Measurements from ENCODE around the gene EVC. TPM values are rescaled to one million over a fixed set of nuclear protein-coding genes. Genes with fewer than 3 reads are reported as not detected.
A peak's percentile ranks its signal among the peaks of the same experiment; 100 is the strongest.

The EVC gene
- total and polyA plus RNA-seq, 2 donors from 2014 or later = 7.8 to 159 TPM

DNA sequence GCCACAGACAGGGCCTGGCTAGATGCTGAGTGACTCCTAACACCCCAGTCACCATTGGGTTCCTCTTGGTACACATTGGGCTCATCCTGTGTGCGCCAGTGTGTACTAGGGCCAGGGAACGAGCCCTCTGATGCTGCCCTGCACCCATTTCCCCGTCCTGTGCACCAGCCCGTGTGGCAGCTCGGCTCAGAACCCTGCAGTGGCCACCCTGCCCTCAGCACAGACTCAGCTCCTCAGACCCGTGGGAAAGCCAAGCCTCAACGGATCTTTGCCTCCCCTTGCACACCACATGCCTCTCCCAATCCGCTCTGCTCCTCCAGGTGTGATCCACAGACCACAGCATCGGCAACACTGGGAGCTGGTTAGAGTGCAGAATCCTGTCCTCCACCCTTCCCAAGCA lies 38.6 kb downstream of the EVC start:
- H3K27me3 ChIP-seq (ENCODE audit: control insufficient read depth, insufficient read depth, low read length) = no peaks in the 10 kb centered on the region
- H3K4me3 ChIP-seq (ENCODE audit: low read length in 3 of 3) = no peak overlapping the region
- intact Hi-C loops (cut with DNase I) = no loop called here
- DNase-seq (peak in 1 of 5 donors; percentile 11), FAIRE-seq (no peak)
- H3K9ac ChIP-seq (ENCODE audit: low read length in 3 of 3) = no peak overlapping the region
- peaks cover 0 to 34% (median 25%) of the 10 kb centered on the region in 3 donors for H3K4me1 ChIP-seq (ENCODE audit: control insufficient read depth in 2 of 3, insufficient read depth in 2 of 3, low read depth in 1 of 3, low read length in 3 of 3)
- H3K9me3 ChIP-seq (ENCODE audit: control insufficient read depth in 2 of 3, insufficient read depth in 1 of 3, low read length in 3 of 3) = no peaks in the 10 kb centered on the region
- TF ChIP-seq, protein P1, sequence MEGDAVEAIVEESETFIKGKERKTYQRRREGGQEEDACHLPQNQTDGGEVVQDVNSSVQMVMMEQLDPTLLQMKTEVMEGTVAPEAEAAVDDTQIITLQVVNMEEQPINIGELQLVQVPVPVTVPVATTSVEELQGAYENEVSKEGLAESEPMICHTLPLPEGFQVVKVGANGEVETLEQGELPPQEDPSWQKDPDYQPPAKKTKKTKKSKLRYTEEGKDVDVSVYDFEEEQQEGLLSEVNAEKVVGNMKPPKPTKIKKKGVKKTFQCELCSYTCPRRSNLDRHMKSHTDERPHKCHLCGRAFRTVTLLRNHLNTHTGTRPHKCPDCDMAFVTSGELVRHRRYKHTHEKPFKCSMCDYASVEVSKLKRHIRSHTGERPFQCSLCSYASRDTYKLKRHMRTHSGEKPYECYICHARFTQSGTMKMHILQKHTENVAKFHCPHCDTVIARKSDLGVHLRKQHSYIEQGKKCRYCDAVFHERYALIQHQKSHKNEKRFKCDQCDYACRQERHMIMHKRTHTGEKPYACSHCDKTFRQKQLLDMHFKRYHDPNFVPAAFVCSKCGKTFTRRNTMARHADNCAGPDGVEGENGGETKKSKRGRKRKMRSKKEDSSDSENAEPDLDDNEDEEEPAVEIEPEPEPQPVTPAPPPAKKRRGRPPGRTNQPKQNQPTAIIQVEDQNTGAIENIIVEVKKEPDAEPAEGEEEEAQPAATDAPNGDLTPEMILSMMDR (IDR thresholded peaks at IDR 0.05; ENCODE audit: borderline replicate concordance, extremely low read depth, insufficient read depth) = no peak
- no peak overlapping the region for H3K27ac ChIP-seq (ENCODE audit: low read depth in 2 of 2, low read length in 2 of 2)
- H3K36me3 ChIP-seq (ENCODE audit: control insufficient read depth in 2 of 3, insufficient read depth in 3 of 3, low read length in 3 of 3) = peaks cover 12 to 44% (median 14%) of the 10 kb centered on the region in 3 donors

DNA sequence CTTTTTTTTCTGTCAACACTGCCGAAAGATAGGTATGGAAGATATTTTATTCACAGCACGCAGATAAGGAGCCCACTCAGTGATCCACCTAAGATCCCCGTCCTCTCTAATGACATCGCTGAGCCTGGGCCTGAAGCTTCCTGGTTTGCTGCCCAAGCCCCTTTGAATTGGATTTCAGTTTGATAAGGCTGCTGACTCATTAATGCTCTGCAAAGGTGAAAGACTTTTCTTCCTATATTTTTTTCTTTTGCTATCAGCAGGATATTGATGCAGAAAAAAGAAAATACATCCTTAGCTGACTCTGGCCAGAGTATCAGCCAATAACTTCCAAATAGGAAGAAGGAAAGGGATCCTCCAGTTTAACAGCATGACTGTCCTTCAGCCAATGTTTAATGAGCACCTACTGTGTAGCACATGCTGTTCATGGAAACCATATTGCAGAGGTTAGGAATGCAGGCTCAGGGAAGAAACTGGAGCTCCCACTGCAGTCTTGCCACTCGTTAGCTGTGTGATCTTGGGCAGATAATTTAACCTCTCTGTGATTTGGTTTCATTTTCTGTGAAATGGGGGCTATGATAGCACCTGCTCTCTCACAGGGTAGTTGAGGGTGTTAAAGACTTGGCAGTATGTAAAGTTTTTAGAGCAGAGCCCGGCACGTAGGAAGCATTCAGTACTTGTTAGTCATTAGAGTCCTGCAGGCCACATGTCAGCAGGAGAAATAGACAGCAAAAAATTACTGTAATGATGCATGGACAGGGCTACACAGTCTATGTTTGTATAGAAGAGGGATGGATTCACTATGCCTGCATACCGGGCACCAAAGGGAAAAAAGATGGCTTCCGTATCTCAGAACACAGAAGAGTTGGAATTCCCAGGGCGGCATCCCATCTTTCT lies 39.3 kb downstream of the EVC start:
- Histone ChIP-seq H3K4me1 (ENCODE audit: control insufficient read depth in 2 of 3, insufficient read depth in 2 of 3, low read depth in 1 of 3, low read length in 3 of 3) (peaks cover 0 to 34% (median 25%) of the 10 kb centered on the region in 3 donors), H3K4me3 (ENCODE audit: low read length in 3 of 3) (no peak overlapping the region), H3K27me3 (ENCODE audit: control insufficient read depth, insufficient read depth, low read length) (no peaks in the 10 kb centered on the region), H3K9ac (ENCODE audit: low read length in 3 of 3) (no peak overlapping the region), H3K27ac (ENCODE audit: low read depth in 2 of 2, low read length in 2 of 2) (no peak overlapping the region), H3K36me3 (ENCODE audit: control insufficient read depth in 2 of 3, insufficient read depth in 3 of 3, low read length in 3 of 3) (peaks cover 7 to 51% (median 15%) of the 10 kb centered on the region in 3 donors), H3K9me3 (ENCODE audit: control insufficient read depth in 2 of 3, insufficient read depth in 1 of 3, low read length in 3 of 3) (no peaks in the 10 kb centered on the region)
- intact Hi-C loops (cut with DNase I) = no loop called here
- DNase-seq = peak in 1 of 5 donors; percentile 17
- TF ChIP-seq, protein P1 (IDR thresholded peaks at IDR 0.05; ENCODE audit: borderline replicate concordance, extremely low read depth, insufficient read depth) = no peak
- no peak for FAIRE-seq

DNA sequence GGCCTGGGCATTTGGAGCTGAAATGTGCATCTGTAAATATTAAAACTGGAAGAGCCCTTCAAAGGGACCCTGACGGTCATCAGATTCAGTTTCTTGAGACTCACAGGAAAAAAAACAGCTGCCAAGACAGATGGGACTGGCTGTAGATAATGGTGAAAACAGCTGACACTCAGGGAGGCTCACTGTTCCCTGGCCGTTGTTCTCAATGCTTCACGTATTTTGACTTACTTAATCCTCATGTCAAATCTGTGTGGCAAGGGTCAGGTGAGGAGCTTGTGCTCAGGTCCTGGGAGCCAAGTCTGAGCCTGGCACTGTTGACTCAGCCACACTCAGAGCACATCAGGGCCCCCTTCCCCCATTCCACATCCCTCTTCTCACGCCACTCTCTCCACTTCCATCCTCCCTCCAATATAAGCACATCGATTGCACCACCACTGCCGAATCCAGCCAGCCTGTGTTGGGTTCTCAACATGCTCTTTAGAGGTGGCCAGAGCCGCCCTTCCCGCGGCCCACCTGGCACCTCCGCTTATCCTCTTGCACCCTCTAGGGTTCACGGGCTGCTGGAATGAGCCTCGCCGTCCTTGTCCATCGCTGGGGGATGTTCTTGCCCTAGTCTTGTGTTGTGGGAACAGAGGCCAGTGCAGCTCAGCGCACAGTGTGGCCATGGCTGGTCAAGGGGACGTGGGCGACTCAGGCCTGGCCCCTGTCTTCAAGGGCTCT lies 40.1 kb downstream of the EVC start:
- DNase-seq (peak in 2 of 5 donors; percentile 37 to 65), FAIRE-seq (no peak)
- Histone ChIP-seq H3K9ac (ENCODE audit: low read length in 3 of 3) (no peak overlapping the region), H3K9me3 (ENCODE audit: control insufficient read depth in 2 of 3, insufficient read depth in 1 of 3, low read length in 3 of 3) (no peaks in the 10 kb centered on the region), H3K36me3 (ENCODE audit: control insufficient read depth in 2 of 3, insufficient read depth in 3 of 3, low read length in 3 of 3) (peaks cover 7 to 57% (median 15%) of the 10 kb centered on the region in 3 donors), H3K27ac (ENCODE audit: low read depth in 2 of 2, low read length in 2 of 2) (peak overlapping the region; percentile 36 to 90), H3K4me1 (ENCODE audit: control insufficient read depth in 2 of 3, insufficient read depth in 2 of 3, low read depth in 1 of 3, low read length in 3 of 3) (peaks cover 0 to 34% (median 25%) of the 10 kb centered on the region in 3 donors), H3K4me3 (ENCODE audit: low read length in 3 of 3) (no peak overlapping the region), H3K27me3 (ENCODE audit: control insufficient read depth, insufficient read depth, low read length) (no peaks in the 10 kb centered on the region)
- intact Hi-C loops (cut with DNase I) = no loop called here
- TF ChIP-seq, protein P1 (IDR thresholded peaks at IDR 0.05; ENCODE audit: borderline replicate concordance, extremely low read depth, insufficient read depth) = no peak
